Fibroblast of villous mesenchyme (primary cell): ENCODE results near the gene PTGS2. TPM values are rescaled to one million over a fixed set of nuclear protein-coding genes. Genes with fewer than 3 reads are reported as not detected.

ENCODE experiments used
- DNase-seq: peaks from one replicate; pipeline ENCODE4 v3.0.0-alpha.2; 2010; ENCODE audit warnings: low read depth
- H3K4me3 ChIP-seq: 2 replicates; pipeline ENCODE4 v1.5.1; 2011; ENCODE audit warnings: low read depth, mild to moderate bottlenecking, low read length
- total RNA-seq: library from RNA; depleted of rRNA; stranded (reverse); fragments of >200 nt; gene quantifications from 2 replicates; pipeline ENCODE4 v1.2.3, GENCODE V29; 2012
- TF ChIP-seq, protein P1 (sequence below): IDR thresholded peaks from 2 replicates; pipeline ENCODE4 v1.5.1; 2012; ENCODE audit warnings: low read depth, mild to moderate bottlenecking, low read length; ENCODE audit not compliant: insufficient read depth

PTGS2 gene
- total RNA-seq, 1 donor = 3.0 TPM

- TF ChIP-seq, protein P1, sequence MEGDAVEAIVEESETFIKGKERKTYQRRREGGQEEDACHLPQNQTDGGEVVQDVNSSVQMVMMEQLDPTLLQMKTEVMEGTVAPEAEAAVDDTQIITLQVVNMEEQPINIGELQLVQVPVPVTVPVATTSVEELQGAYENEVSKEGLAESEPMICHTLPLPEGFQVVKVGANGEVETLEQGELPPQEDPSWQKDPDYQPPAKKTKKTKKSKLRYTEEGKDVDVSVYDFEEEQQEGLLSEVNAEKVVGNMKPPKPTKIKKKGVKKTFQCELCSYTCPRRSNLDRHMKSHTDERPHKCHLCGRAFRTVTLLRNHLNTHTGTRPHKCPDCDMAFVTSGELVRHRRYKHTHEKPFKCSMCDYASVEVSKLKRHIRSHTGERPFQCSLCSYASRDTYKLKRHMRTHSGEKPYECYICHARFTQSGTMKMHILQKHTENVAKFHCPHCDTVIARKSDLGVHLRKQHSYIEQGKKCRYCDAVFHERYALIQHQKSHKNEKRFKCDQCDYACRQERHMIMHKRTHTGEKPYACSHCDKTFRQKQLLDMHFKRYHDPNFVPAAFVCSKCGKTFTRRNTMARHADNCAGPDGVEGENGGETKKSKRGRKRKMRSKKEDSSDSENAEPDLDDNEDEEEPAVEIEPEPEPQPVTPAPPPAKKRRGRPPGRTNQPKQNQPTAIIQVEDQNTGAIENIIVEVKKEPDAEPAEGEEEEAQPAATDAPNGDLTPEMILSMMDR = no peak
- H3K4me3 ChIP-seq = no peak overlapping the region
- DNase-seq = no peak
Observed at GRCh38 chr1:186703209-186703766, 23.1 kb upstream of the PTGS2 start.

- TF ChIP-seq, protein P1 = no peak
- H3K4me3 ChIP-seq = no peak overlapping the region
- DNase-seq = no peak
Observed at GRCh38 chr1:186700722-186701121, 20.5 kb upstream of the PTGS2 start.

GRCh38 chr1:186699519-186699918 is 19.3 kb upstream of the PTGS2 start:
- H3K4me3 ChIP-seq = no peak overlapping the region
- TF ChIP-seq, protein P1 = no peak
- no peak for DNase-seq

GRCh38 chr1:186689907-186690306 is 9.7 kb upstream of the PTGS2 start:
- TF ChIP-seq, protein P1 = no peak
- DNase-seq = no peak
- no peak overlapping the region for H3K4me3 ChIP-seq

GRCh38 chr1:186689376-186689775 is 9.2 kb upstream of the PTGS2 start:
- TF ChIP-seq, protein P1 = no peak
- H3K4me3 ChIP-seq = no peak overlapping the region
- no peak for DNase-seq

DNA sequence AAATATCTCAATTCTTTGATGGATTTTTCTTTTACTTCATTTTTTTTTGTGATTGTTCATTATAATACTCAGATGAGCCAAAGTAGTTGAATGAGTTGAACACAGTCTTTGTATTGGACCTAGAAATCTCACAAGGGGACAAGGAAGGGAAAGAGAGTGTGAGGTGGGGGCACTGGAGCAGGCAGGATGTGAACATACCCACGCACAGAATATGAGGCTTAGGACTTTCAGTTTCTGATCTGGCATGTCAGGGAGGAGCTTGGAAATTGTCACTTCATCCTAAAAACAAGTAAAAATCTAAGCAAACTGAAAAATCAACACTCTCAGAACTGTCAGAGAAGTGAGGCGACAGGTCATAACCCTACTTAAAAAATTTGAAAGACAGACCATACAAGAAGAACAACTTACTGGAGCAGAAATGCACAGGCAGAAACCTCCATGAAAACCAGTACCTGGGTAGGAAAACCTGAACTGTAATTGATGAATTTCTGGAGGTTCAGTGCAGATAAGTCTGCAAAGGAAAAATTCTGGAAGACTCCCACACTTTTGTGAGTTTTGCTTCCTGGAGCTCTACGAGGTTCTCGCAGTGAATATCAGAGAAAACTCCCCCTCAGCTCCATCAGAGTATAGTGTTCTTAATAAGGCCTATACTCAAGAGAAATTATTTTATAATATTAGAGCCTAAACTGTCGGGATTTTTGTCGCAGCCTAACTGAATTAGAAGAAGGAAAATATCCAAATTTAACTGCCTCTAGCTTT is 3.6 kb upstream of the PTGS2 start:
- TF ChIP-seq, protein P1 = no peak
- no peak for DNase-seq
- no peak overlapping the region for H3K4me3 ChIP-seq
